Mesothelial cell of epicardium (in vitro differentiated cells): ENCODE results near the gene SLC23A2. TPM values are rescaled to one million over a fixed set of nuclear protein-coding genes. Genes with fewer than 3 reads are reported as not detected.

ENCODE experiments used
- DNase-seq, 2 experiments: peaks; one replicate each; pipeline ENCODE4 v3.0.0; 2021; ENCODE audit warnings: low spot score in 2 of 2; ENCODE audit not compliant: unreplicated experiment in 2 of 2
- H3K27ac Mint-ChIP-seq: 2 replicates; pipeline ENCODE4 v1.8.0; 2021; ENCODE audit warnings: mixed read lengths
- H3K27me3 Mint-ChIP-seq: 2 replicates; pipeline ENCODE4 v1.8.0; 2021; ENCODE audit warnings: low read depth, mixed read lengths
- H3K36me3 Mint-ChIP-seq: 2 replicates; pipeline ENCODE4 v1.8.0; 2021; ENCODE audit warnings: mixed read lengths
- H3K4me1 Mint-ChIP-seq: 2 replicates; pipeline ENCODE4 v1.8.0; 2021; ENCODE audit warnings: mixed read lengths
- H3K4me3 Mint-ChIP-seq: 2 replicates; pipeline ENCODE4 v1.8.0; 2021; ENCODE audit warnings: mild to moderate bottlenecking, moderate library complexity, mixed read lengths
- H3K9me3 Mint-ChIP-seq: 2 replicates; pipeline ENCODE4 v1.8.0; 2021; ENCODE audit warnings: mixed read lengths
- CTCF ChIP-seq: fragments of 200-600 bp; sonication (generic); IDR thresholded peaks from one replicate; pipeline ENCODE4 v1.5.0; 2021; ENCODE audit warnings: antibody characterized with exemption; ENCODE audit not compliant: unreplicated experiment
- total RNA-seq: library from RNA; stranded (reverse); gene quantifications from 3 replicates; pipeline ENCODE4 v1.2.1, GENCODE V29; 2021

Gene SLC23A2
- total RNA-seq, 1 donor from 2014 or later: 33.7 TPM

- Mint-ChIP-seq H3K27me3 (no peaks in the 10 kb centered on the region), H3K4me3 (no peak overlapping the region), H3K36me3 (peaks cover 9% of the 10 kb centered on the region), H3K4me1 (peaks cover 10% of the 10 kb centered on the region), H3K27ac (no peak overlapping the region), H3K9me3 (no peaks in the 10 kb centered on the region)
- no peak for DNase-seq
- TF ChIP-seq CTCF: no peak
Measured at GRCh38 chr20:4946585-4946984, 54.7 kb downstream of the SLC23A2 start.

DNA sequence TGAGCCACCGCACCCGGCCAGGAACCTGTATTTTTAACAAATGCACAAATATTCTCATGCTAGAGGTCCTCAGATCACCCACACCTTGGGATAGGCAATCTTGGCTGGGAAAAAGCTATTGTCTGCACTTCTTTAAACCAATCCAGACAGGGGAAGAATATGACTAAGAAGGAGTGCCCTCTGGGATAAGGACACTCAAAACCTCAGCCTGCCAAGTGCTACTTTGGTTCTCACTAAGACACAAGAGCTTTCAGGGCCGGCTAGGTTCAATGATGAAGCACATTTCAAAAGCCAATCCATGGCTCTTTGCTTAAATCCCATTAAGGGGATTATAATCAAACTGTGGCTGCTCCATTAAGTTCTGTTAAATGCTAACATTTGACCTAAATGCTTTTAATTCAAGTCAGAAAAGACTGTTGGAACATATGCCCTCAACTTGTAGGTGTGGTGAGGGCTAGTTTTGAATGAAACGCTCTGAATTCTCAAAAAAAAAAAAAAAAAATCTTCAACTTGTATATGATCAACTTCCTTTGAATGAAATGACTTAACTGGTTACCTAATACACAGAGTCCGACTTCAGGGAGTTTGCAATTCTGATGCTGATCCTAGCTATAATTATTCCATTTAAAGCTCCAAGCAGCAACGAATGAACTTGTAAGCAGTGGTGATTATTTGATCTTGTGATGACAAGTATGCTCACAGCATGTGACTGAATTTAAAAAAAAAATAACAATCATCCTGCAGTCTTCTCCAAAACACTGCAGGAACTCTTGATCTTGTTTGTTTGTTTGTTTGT is 56.6 kb downstream of the SLC23A2 start:
- Mint-ChIP-seq H3K36me3 (no peaks in the 10 kb centered on the region), H3K4me1 (peaks cover 10% of the 10 kb centered on the region), H3K9me3 (no peaks in the 10 kb centered on the region), H3K4me3 (no peak overlapping the region), H3K27ac (no peak overlapping the region), H3K27me3 (no peaks in the 10 kb centered on the region)
- no peak for TF ChIP-seq CTCF
- no peak for DNase-seq

DNA sequence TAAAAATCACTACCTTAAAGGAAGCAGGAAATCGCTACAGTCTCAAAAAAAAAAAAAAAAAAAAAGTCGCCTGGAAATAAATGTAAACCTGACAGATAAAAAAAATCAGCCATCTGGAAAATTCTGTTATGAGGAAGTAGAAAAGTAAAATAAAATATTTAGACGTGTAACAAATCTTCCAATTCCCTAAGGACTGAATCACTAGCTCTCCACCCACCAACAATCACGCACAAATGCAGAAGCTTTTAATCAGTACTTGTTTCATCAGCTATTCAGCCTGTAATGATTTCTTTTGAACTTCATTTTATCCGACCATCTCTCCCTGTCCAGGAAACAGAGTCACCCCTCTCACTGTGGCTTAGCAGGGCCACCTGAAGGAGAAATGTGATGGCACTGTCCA is 59.0 kb downstream of the SLC23A2 start:
- Mint-ChIP-seq H3K27ac (peak overlapping the region; percentile 47), H3K4me3 (no peak overlapping the region), H3K36me3 (no peaks in the 10 kb centered on the region), H3K4me1 (peaks cover 10% of the 10 kb centered on the region), H3K27me3 (no peaks in the 10 kb centered on the region), H3K9me3 (no peaks in the 10 kb centered on the region)
- no peak for TF ChIP-seq CTCF
- no peak for DNase-seq

GRCh38 chr20:4937407-4938319 is 63.6 kb downstream of the SLC23A2 start:
- Mint-ChIP-seq H3K9me3 (no peaks in the 10 kb centered on the region), H3K27me3 (no peaks in the 10 kb centered on the region), H3K27ac (no peak overlapping the region), H3K4me3 (no peak overlapping the region), H3K36me3 (no peaks in the 10 kb centered on the region), H3K4me1 (peaks cover 8% of the 10 kb centered on the region)
- no peak for DNase-seq
- no peak for TF ChIP-seq CTCF

- H3K9me3 Mint-ChIP-seq: no peaks in the 10 kb centered on the region
- no peaks in the 10 kb centered on the region for H3K27me3 Mint-ChIP-seq
- TF ChIP-seq CTCF: no peak
- peaks cover 2% of the 10 kb centered on the region for H3K4me1 Mint-ChIP-seq
- no peak overlapping the region for H3K27ac Mint-ChIP-seq
- H3K36me3 Mint-ChIP-seq: no peaks in the 10 kb centered on the region
- H3K4me3 Mint-ChIP-seq: no peak overlapping the region
- DNase-seq: no peak
Measured at GRCh38 chr20:4936851-4937406, 64.4 kb downstream of the SLC23A2 start.
